Activated CD4-positive, alpha-beta T cell treated with anti-CD3 and anti-CD28 coated beads for 24 hours (primary cell): ENCODE results near the gene MGRN1.

Source experiments
- DNase-seq, 2 donors: peaks; one replicate each; pipeline ENCODE4 v3.0.0-alpha.2; 2020; ENCODE audit warnings: low read depth in 2 of 2

Gene MGRN1

GRCh38 chr16:4654011-4654963 lies 29.7 kb downstream of the MGRN1 start:
- no peak for DNase-seq

DNA sequence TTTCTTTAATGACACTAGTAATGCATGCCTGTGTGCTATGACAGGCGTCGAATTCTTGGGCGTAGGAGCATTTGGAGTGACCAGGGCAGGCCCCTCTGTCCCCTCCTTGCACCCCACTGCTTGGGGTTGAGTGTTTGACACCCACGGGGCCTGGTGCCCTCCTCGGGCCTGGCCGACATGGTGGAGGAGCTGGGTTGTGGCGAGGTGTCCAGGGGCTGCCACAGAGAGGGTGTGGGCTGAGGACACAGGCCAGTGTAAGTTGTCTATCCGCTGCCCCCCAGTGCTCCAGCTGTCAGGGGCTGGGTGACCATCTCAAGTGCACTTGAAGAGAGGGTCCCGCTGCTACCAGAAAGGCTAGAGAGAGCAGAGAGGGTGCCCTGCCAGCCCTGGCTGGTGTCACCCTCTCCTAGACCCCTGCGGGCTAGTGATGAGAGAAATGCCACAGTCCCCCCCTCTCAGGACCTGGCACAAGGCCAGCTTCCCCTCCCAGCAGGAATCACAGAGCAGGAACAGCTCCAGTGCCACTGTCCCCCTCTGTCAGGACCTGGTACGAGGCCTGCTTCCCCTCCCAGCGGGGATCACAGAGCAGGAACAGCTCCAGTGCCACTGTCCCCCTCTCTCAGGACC lies 30.5 kb downstream of the MGRN1 start:
- no peak for DNase-seq

DNA sequence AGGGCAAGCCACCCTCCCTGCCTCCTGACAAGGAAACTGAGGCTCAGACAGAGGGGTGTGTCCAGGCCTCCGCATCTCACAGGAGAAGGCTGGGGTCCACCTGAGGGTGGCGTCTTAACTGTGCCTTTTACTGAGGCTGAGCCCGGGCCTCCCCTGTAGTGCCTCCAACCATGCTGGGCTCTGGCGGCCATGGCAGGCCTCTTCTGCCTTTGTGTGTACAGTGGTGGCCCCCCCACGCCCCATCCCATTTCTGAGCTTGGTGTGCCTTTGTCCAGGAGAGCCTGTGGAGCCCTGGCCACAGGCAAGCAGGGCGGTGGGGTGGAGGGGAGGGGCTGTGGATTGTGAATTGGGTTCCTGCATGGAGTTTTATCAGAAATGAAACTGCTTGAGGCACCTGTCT lies 31.2 kb downstream of the MGRN1 start:
- DNase-seq = no peak

DNA sequence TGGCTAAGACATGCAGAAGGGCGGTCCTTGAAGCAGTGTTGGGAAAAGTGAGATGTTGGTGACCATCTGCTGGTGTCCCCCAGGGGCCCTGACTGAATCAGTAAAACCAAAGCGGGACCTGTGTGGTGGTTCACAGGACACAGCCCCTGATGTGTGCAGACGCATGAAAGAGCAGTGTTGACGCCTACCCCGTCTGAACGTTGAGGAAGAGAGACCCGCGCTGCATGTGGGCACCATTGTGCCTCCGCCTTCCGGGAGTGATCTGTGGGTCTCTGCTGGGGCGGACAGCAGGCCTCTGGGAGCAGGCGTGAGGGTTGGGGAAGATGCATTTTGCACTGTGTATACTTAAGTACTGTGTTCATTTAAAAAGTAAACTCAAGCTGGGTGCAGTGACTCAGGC lies 31.6 kb downstream of the MGRN1 start:
- DNase-seq = no peak

- no peak for DNase-seq
Observed at GRCh38 chr16:4656695-4657686, 32.4 kb downstream of the MGRN1 start.

DNA sequence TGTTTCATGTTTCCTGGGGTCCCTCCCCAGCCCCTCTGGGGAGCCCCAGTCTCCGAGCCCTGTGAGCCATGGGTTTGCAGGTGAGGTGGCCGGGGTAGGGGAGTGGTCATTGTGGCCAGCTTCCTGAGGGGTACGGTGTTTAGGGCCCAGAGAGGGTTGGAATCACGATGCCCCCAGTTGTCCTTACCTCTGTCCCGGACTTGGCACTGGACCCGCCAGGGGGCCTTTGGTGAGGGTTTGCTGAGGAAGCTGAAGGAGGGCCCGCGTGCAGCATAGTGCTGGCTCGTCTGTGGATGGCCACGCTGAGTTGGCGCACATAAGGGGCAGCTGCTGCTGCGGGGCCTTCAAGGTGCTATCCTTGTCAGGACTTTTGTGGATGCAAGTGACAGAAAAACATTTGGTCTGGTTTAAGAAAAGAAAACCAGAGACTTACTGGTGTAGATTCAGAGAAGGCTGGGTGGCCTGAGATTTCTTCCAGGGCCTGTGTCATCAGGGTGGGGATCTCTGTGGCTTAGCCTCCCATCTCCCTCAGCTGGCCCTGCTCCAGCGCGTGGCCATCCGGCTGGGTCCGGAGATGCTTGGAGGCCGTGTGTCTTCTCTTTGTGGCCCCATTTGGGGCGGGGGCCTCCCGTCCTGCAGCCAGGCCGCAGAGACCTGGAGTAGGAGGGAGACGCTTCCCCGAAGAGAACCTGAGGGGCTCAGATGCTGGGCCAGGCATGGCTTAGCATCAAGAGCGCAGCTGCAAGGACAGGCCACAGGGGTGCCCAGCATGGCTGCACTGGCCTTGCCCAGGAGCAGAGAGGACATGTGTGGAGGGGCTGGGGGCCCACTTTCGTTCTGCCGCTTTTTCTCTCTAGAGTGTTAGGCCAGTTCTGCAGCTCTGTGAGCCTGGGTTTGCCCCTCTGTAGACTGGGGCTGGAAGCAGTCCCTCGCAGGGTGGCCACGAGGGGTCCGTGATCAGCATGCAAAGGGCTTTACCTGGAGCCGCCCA lies 35.0 kb downstream of the MGRN1 start:
- DNase-seq = no peak

DNA sequence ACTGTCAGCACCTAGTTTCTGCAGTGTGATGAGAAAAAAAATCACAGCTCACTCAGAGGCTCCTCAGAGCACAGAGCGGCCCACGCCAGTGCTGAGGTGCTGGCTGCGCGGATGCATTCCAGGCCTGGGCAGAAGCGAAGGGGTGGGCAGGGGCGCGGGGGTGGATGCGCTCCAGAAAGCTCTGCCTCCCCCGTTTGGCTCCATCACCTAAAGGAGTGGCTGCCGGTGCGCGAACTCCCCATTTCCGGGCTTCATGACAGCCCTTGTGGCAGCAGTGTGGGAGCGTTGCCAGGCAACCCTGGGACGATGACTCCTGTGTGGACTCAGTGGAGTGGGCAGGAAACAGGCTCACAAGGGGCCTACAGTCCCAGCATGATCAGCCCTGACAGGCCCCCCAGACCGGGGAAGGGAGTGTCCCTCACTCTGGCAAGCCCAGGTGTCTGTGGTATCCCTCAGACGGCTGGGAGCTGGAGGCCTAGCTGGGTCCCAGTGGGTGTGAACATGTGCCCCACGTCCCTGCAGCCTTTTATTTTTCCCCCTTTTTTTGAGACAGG lies 35.9 kb downstream of the MGRN1 start:
- DNase-seq = peak; percentile 64 to 72

GRCh38 chr16:4661661-4662060 lies 37.0 kb downstream of the MGRN1 start:
- DNase-seq = no peak

GRCh38 chr16:4663465-4663776 lies 38.8 kb downstream of the MGRN1 start:
- no peak for DNase-seq

- no peak for DNase-seq
Observed at GRCh38 chr16:4663777-4664465, 39.3 kb downstream of the MGRN1 start.

- peak in 1 of 2 donors; percentile 27 for DNase-seq
Observed at GRCh38 chr16:4664538-4665418, 40.2 kb downstream of the MGRN1 start.

DNA sequence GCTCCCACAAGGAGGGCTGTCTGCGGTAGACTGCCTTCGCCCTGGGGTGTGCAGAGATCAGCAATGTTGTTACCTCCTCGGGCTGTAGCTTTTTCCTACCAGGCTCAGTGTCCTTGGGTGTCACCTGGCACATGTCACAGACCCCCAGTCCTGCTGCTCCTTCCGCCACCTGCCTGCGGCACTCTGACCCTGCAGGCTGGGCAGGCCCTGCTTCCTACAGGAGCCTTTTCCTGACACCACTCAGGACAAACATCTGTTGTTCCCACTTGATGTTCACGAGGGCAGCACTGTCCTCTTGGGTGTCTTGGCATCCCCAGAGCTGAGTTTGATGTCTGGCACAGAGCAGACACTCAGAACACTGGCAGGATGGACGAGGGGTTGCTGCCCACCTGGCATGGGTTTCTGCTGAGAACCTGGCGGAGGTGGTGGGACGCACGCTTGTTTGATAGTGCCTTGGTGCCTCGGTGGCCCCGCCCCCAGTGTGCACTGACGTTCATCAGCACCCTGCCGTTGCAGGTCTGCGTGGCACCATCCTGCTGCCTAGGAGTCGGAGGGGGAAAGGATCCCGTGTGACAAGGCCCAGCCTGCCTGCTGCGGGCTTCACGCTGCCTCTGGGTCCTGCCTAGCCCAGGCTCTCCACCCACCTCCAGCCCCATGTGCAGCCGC lies 42.0 kb downstream of the MGRN1 start:
- no peak for DNase-seq

DNA sequence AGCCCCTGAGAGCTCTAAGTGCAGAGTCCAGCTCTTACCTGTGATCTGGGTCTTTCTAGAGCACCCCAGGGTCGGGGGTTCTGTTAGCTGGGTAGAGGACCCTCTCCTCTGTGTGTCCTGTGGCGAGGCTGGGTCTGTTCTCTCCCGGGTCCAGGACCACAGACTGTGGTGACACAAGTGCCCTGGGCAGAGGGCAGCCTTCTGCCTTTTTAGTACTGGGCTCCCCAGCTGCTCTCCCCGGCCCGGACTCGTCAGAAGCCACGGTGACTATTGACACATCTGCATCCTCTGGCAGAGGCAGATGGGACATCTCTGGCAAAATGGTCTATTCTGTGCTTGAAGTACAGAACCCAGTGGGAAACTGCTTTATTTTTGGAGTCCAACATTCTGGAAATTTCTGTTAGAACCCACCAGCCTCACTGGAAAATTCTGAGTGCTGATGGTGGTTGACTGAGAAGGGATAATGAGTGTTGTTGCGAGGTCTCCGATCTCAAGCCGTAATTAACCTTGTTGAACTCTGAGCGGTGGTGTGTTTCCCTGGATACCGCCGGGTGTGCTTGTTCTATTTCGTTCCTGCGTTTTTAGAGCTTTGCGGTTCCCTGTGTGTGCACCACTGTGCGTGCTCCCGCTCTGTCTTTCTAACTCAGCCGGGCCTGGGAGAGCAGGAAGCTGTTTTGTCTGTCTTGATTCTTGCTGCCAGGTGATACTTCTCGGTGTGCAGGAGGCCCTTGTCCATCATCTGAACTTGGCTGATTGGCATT lies 42.8 kb downstream of the MGRN1 start:
- no peak for DNase-seq

DNA sequence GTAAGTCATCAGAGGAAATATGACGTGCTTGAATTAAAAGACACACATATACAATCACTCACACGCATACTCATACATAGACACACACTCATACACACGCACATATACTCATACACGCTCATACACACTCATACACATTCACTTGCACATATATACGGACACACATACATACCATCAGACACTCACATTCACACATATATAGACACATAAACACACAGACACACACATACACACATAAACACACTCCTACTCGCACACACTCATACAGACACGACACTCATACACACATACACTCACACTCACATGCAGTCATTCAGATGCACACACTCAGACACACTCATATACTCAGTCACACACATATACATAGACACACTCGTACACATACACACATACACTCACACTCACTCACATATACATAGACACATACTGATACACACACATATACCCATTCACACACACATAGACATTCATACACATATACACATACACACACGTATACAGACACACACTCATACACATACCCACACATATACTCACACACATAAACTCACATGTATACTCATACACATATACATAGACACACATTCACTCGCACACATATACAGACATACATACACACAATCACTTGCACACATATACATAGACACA lies 43.8 kb downstream of the MGRN1 start:
- DNase-seq = no peak

DNA sequence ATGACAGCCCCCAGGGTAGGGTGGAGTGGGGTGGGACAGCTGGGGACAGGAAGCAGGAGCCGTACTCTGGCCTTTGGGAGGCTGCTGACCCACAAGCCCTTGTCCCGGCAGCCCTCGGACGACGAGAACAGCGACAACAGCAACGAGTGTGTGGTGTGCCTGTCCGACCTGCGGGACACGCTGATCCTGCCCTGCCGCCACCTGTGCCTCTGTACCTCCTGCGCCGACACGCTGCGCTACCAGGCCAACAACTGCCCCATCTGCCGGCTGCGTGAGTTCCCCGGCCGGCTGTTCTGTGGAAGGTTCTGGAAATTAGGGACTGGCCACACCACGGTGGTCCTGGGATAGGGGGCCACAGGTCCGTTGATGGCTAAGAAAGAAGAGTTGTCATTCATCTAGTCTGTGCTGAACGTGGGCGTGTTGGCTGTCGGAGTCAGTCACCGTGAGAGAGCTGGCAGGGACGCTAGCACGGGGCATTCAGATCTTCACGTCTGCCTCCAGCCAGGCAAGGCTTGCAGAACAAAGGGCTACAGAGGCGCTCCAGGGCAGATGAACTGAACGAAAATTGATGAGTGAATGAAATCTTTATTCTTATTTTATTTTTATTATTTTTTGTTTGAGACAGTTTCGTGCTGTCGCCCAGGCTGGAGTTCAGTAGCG lies 48.9 kb downstream of the MGRN1 start:
- DNase-seq = no peak

GRCh38 chr16:4674926-4675530 lies 50.4 kb downstream of the MGRN1 start:
- no peak for DNase-seq
